ENCODE data around the gene BCLAF3. TPM values are rescaled to one million over a fixed set of nuclear protein-coding genes. Genes with fewer than 3 reads are reported as not detected.

The BCLAF3 gene
- total RNA-seq, 4 donors from 2014 or later = 5.7 to 9.4 (median 5.9) TPM

GRCh38 chrX:19966056-19966455 is 24.8 kb downstream of the BCLAF3 start:
- H3K4me3 ChIP-seq (ENCODE audit: low read depth, poor library complexity, severe bottlenecking) = no peak overlapping the region
- DNase-seq (ENCODE audit: low spot score in 2 of 2) = no peak
- WGBS, 2 donors = 79 to 100% methylated on average over 1 of the region's 1 CpG
- no peak for TF ChIP-seq CTCF (IDR thresholded peaks at IDR 0.05)
- TF ChIP-seq POLR2A (IDR thresholded peaks at IDR 0.05) = no peak
- intact Hi-C loops (cut with DNase I; ENCODE audit: low total_unique reads) = no loop called here

GRCh38 chrX:19964017-19964710 is 26.7 kb downstream of the BCLAF3 start:
- no peak for DNase-seq (ENCODE audit: low spot score in 2 of 2)
- no peak overlapping the region for H3K4me3 ChIP-seq (ENCODE audit: low read depth, poor library complexity, severe bottlenecking)
- TF ChIP-seq CTCF (IDR thresholded peaks at IDR 0.05) (no peak), POLR2A (IDR thresholded peaks at IDR 0.05) (no peak)
- intact Hi-C loops (cut with DNase I; ENCODE audit: low total_unique reads) = no loop called here
- 81 to 85% methylated on average over 9 of the region's 9 CpGs for WGBS, 2 donors

GRCh38 chrX:19960913-19961312 is 29.9 kb downstream of the BCLAF3 start:
- no peak for TF ChIP-seq CTCF (IDR thresholded peaks at IDR 0.05)
- TF ChIP-seq POLR2A (IDR thresholded peaks at IDR 0.05) = no peak
- intact Hi-C loops (cut with DNase I; ENCODE audit: low total_unique reads) = no loop called here
- 67 to 80% methylated on average over 1 of the region's 1 CpG for WGBS, 2 donors
- no peak for DNase-seq (ENCODE audit: low spot score in 2 of 2)
- H3K4me3 ChIP-seq (ENCODE audit: low read depth, poor library complexity, severe bottlenecking) = no peak overlapping the region

- no peak for DNase-seq (ENCODE audit: low spot score in 2 of 2)
- WGBS, 2 donors = 74 to 83% methylated on average over 6 of the region's 6 CpGs
- intact Hi-C loops (cut with DNase I; ENCODE audit: low total_unique reads) = no loop called here
Observed at GRCh38 chrX:19958552-19959486, 32.0 kb downstream of the BCLAF3 start.

GRCh38 chrX:19956923-19957322 is 33.9 kb downstream of the BCLAF3 start:
- intact Hi-C loops (cut with DNase I; ENCODE audit: low total_unique reads) = no loop called here
- no peak overlapping the region for H3K4me3 ChIP-seq (ENCODE audit: low read depth, poor library complexity, severe bottlenecking)
- 54 to 69% methylated on average over 6 of the region's 6 CpGs for WGBS, 2 donors
- TF ChIP-seq POLR2A (IDR thresholded peaks at IDR 0.05) (no peak), CTCF (IDR thresholded peaks at IDR 0.05) (no peak)
- DNase-seq (ENCODE audit: low spot score in 2 of 2) = no peak

More at GRCh38 chrX:19958552-19959486, 32.0 kb downstream of the BCLAF3 start:
- H3K4me3 ChIP-seq (ENCODE audit: low read depth, poor library complexity, severe bottlenecking) = no peak overlapping the region
- TF ChIP-seq POLR2A (IDR thresholded peaks at IDR 0.05) = no peak
- TF ChIP-seq CTCF (IDR thresholded peaks at IDR 0.05) = no peak
